Naive thymus-derived CD4-positive, alpha-beta T cell (primary cell): ENCODE measurements around the gene HP. TPM values are rescaled to one million over a fixed set of nuclear protein-coding genes. Genes with fewer than 3 reads are reported as not detected.

Source experiments
- ATAC-seq: fragments of 150-1000 bp; cut with Tn5 transposase; 2 replicates; pipeline ENCODE4 v1.10.0; 2021; ENCODE audit warnings: mild to moderate bottlenecking, moderate library complexity
- CTCF ChIA-PET: fragments of 350-600 bp; sonication (Branson Sonifier 250); formaldehyde crosslinking; loops from one replicate; lab custom pipeline; 2021; ENCODE audit warnings: antibody characterized with exemption; lab: Charles Lee
- POLR2A ChIA-PET: fragments of 350-600 bp; sonication (Branson Sonifier 250); formaldehyde crosslinking; loops from one replicate; lab custom pipeline; 2021; ENCODE audit warnings: antibody characterized with exemption, inconsistent platforms; lab: Charles Lee
- DNase-seq, 9 donors: peaks; one replicate each; pipeline versions ENCODE4 v3.0.0 to v3.0.0-alpha.2; 2020 to 2022; ENCODE audit warnings: mixed read lengths in 1 of 9
- H3K27ac ChIP-seq: one replicate; pipeline ENCODE4 v1.7.0; 2013; ENCODE audit warnings: mild to moderate bottlenecking, low read depth, low read length, moderate library complexity
- H3K27me3 ChIP-seq, 2 donors: one replicate each; pipeline ENCODE4 v1.7.0; 2013; ENCODE audit warnings: low read length in 2 of 2, mild to moderate bottlenecking in 2 of 2, moderate library complexity in 2 of 2; ENCODE audit not compliant: control insufficient read depth in 2 of 2, insufficient read depth in 2 of 2
- H3K36me3 ChIP-seq, 3 experiments: 1 replicate in 2 of 3; 2 replicates in 1 of 3; pipeline ENCODE4 v1.7.0; 2013; ENCODE audit warnings: low read length in 3 of 3, mild to moderate bottlenecking in 3 of 3, moderate library complexity in 1 of 3; ENCODE audit not compliant: insufficient read depth in 3 of 3, control insufficient read depth in 2 of 3
- H3K4me1 ChIP-seq, 2 donors: one replicate each; pipeline ENCODE4 v1.7.0; 2013; ENCODE audit warnings: low read length in 2 of 2, mild to moderate bottlenecking in 2 of 2, moderate library complexity in 1 of 2; ENCODE audit not compliant: control insufficient read depth in 2 of 2, insufficient read depth in 2 of 2
- H3K4me3 ChIP-seq: 2 replicates; pipeline ENCODE4 v1.7.0; 2013; ENCODE audit warnings: mild to moderate bottlenecking, low read length
- H3K9me3 ChIP-seq, 3 experiments: 1 replicate in 2 of 3; 2 replicates in 1 of 3; pipeline ENCODE4 v1.7.0; 2013; ENCODE audit warnings: low read length in 3 of 3; ENCODE audit not compliant: control insufficient read depth in 2 of 3
- H3K27ac Mint-ChIP-seq, 9 donors: one replicate each; pipeline ENCODE4 v1.8.0; 2020 to 2022; ENCODE audit warnings: mixed read lengths in 9 of 9, mild to moderate bottlenecking in 8 of 9, moderate library complexity in 5 of 9, inconsistent platforms in 2 of 9
- H3K27me3 Mint-ChIP-seq, 5 donors: one replicate each; pipeline ENCODE4 v1.8.0; 2021 to 2022; ENCODE audit warnings: mixed read lengths in 5 of 5, mild to moderate bottlenecking in 1 of 5
- H3K36me3 Mint-ChIP-seq, 5 donors: one replicate each; pipeline ENCODE4 v1.8.0; 2020 to 2022; ENCODE audit warnings: mixed read lengths in 5 of 5, mild to moderate bottlenecking in 3 of 5, inconsistent platforms in 1 of 5
- H3K4me1 Mint-ChIP-seq, 7 donors: one replicate each; pipeline ENCODE4 v1.8.0; 2020 to 2022; ENCODE audit warnings: mixed read lengths in 7 of 7, mild to moderate bottlenecking in 3 of 7, inconsistent platforms in 1 of 7
- H3K4me3 Mint-ChIP-seq, 10 donors: one replicate each; pipeline ENCODE4 v1.8.0; 2020 to 2022; ENCODE audit warnings: mild to moderate bottlenecking in 10 of 10, mixed read lengths in 10 of 10, moderate library complexity in 6 of 10, inconsistent platforms in 2 of 10
- H3K9me3 Mint-ChIP-seq, 11 donors: one replicate each; pipeline ENCODE4 v1.8.0; 2020 to 2022; ENCODE audit warnings: mixed read lengths in 11 of 11, mild to moderate bottlenecking in 4 of 11, inconsistent platforms in 1 of 11, moderate library complexity in 1 of 11
- intact Hi-C, 2 donors: fragments of 100-400 bp; cut with micrococcal nuclease; formaldehyde crosslinking; loops; one replicate each; pipeline ENCODE4 v1.15.1; 2023
- polyA plus RNA-seq, 2 donors: library from polyadenylated mRNA; unstranded; fragments of 300-500 nt; fragmentation: Illumina TruSeq; gene quantifications; one replicate each; pipeline ENCODE4 v1.2.3, GENCODE V29; 2021
- total RNA-seq, 6 experiments: library from RNA in 5 of 6; stranded (reverse) in 5 of 6; gene quantifications; 1 replicate in 5 of 6; 2 replicates in 1 of 6; pipeline ENCODE4 v1.2.3 and lab custom pipeline; 2021 to 2026

HP gene
- total and polyA plus RNA-seq, 7 experiments from 2014 or later: 0.26 to 5.2 TPM; not detected in 5

GRCh38 chr16:72093448-72094265 is 39.4 kb downstream of the HP start, which contains the start of the genes DHX38 and TXNL4B:
Gene DHX38 (plus strand): TSS chr16:72093847. CDS start chr16:72096158, 2,311 bp downstream.
Gene TXNL4B (minus strand): TSS chr16:72093620. CDS start chr16:72090749, 2,871 bp downstream.
- intact Hi-C loops: loop anchor here (1.0 to 10.0 kb wide), 14 partner anchors 85 to 1839 kb away; partner anchors contain the start of genes ATXN1L (in 2 of the 2), DHODH (in 2 of the 2), PHLPP2 (in 2 of the 2) and CMTR2 (in 1 of the 2)
- CTCF ChIA-PET: interaction anchor here (0.6 kb wide), 1 partner anchor 204 kb away, joined by 4 read pairs; no protein-coding TSS in a partner anchor
- H3K36me3 Mint-ChIP-seq: peaks cover 17 to 38% (median 27%) of the 10 kb centered on the region in 5 donors

GRCh38 chr16:72094266-72094610 is 39.9 kb downstream of the HP start:
- ChIA-PET POLR2A (interaction anchor here (0.7 to 1.0 kb wide), 2 partner anchors 18 to 286 kb away, joined by 3 read pairs; partner anchors contain the start of gene AP1G1), CTCF (no interaction called here)
- H3K4me1 Mint-ChIP-seq: peaks cover 33 to 70% (median 63%) of the 10 kb centered on the region in 7 donors
- Histone ChIP-seq H3K36me3 (peaks cover 22 to 60% (median 22%) of the 10 kb centered on the region in 3 experiments), H3K4me1 (peaks cover 21 to 24% of the 10 kb centered on the region in 2 donors), H3K27me3 (no peaks in the 10 kb centered on the region), H3K4me3 (peak overlapping the region; percentile 86), H3K27ac (peak overlapping the region; percentile 93), H3K9me3 (no peaks in the 10 kb centered on the region)
- H3K4me3 Mint-ChIP-seq: peak overlapping the region; percentile 94 to 100 (median 98)
- ATAC-seq (no peak), DNase-seq (peak in 2 of 9 donors; percentile 3 to 23)
- no peaks in the 10 kb centered on the region for H3K27me3 Mint-ChIP-seq
- no peaks in the 10 kb centered on the region for H3K9me3 Mint-ChIP-seq
- peak overlapping the region; percentile 92 to 100 (median 99) for H3K27ac Mint-ChIP-seq
- peaks cover 19 to 38% (median 23%) of the 10 kb centered on the region in 5 donors for H3K36me3 Mint-ChIP-seq
- intact Hi-C loops: loop anchor here (5.0 to 10.0 kb wide), 3 partner anchors 132 to 1839 kb away; partner anchors contain the start of genes EXOSC6 (in 1 of the 2) and ZNF821 (in 1 of the 2)

More at GRCh38 chr16:72093448-72094265, 39.4 kb downstream of the HP start, which contains the start of the genes DHX38 and TXNL4B:
- Mint-ChIP-seq H3K4me3 (peak within 1 kb of the TSS; percentile 94 to 100 (median 98)), H3K27ac (peak within 1 kb of the TSS; percentile 92 to 100 (median 99)), H3K27me3 (no peaks in the 10 kb centered on the region), H3K4me1 (peaks cover 33 to 70% (median 63%) of the 10 kb centered on the region in 7 donors), H3K9me3 (no peaks in the 10 kb centered on the region)
- Histone ChIP-seq H3K27ac (peak within 1 kb of the TSS; percentile 93), H3K4me1 (peaks cover 21 to 24% of the 10 kb centered on the region in 2 donors), H3K36me3 (peaks cover 22 to 60% (median 25%) of the 10 kb centered on the region in 3 experiments), H3K27me3 (no peaks in the 10 kb centered on the region), H3K9me3 (no peaks in the 10 kb centered on the region), H3K4me3 (peak within 1 kb of the TSS; percentile 86)
- ATAC-seq (peak; percentile 98), DNase-seq (peak; percentile 70 to 95 (median 92))
- POLR2A ChIA-PET: interaction anchor here (0.7 to 1.1 kb wide), 4 partner anchors 9 to 529 kb away, joined by 3 to 5 read pairs (median 3); partner anchors contain the start of gene AP1G1

- Histone ChIP-seq H3K4me1 (peaks cover 9 to 13% of the 10 kb centered on the region in 2 donors), H3K36me3 (peaks cover 44 to 81% (median 51%) of the 10 kb centered on the region in 3 experiments), H3K9me3 (no peaks in the 10 kb centered on the region), H3K27ac (no peak overlapping the region), H3K4me3 (no peak overlapping the region), H3K27me3 (no peaks in the 10 kb centered on the region)
- ChIA-PET CTCF (no interaction called here), POLR2A (no interaction called here)
- H3K9me3 Mint-ChIP-seq: no peaks in the 10 kb centered on the region
- H3K4me3 Mint-ChIP-seq: no peak overlapping the region
- peaks cover 16 to 37% (median 30%) of the 10 kb centered on the region in 7 donors for H3K4me1 Mint-ChIP-seq
- ATAC-seq: no peak
- no peak for DNase-seq
- intact Hi-C loops: loop anchor here (1.0 to 10.0 kb wide), 3 partner anchors 33 to 1844 kb away; partner anchors contain the start of genes EXOSC6 (in 1 of the 2) and IST1 (in 1 of the 2)
- peak overlapping the region in 1 of 9 donors; percentile 51 for H3K27ac Mint-ChIP-seq
- H3K36me3 Mint-ChIP-seq: peaks cover 29 to 61% (median 38%) of the 10 kb centered on the region in 5 donors
- no peaks in the 10 kb centered on the region for H3K27me3 Mint-ChIP-seq
These were observed 44.6 kb downstream of the HP start for GRCh38 chr16:72098936-72099335.

GRCh38 chr16:72099377-72099818 is 45.1 kb downstream of the HP start:
- Histone ChIP-seq H3K36me3 (peaks cover 45 to 84% (median 51%) of the 10 kb centered on the region in 3 experiments), H3K27ac (no peak overlapping the region), H3K4me3 (no peak overlapping the region), H3K4me1 (peaks cover 6 to 10% of the 10 kb centered on the region in 2 donors), H3K27me3 (no peaks in the 10 kb centered on the region), H3K9me3 (no peaks in the 10 kb centered on the region)
- Mint-ChIP-seq H3K4me3 (no peak overlapping the region), H3K27ac (peak overlapping the region in 1 of 9 donors; percentile 51), H3K36me3 (peaks cover 29 to 65% (median 38%) of the 10 kb centered on the region in 5 donors), H3K9me3 (no peaks in the 10 kb centered on the region), H3K27me3 (no peaks in the 10 kb centered on the region), H3K4me1 (peaks cover 15 to 34% (median 27%) of the 10 kb centered on the region in 7 donors)
- ATAC-seq (peak; percentile 90), DNase-seq (peak in 6 of 9 donors; percentile 11 to 54 (median 31))
- CTCF ChIA-PET: interaction anchor here (0.6 kb wide), 1 partner anchor 94 kb away, joined by 4 read pairs; no protein-coding TSS in a partner anchor
- POLR2A ChIA-PET: no interaction called here
- intact Hi-C loops: loop anchor here (1.0 to 10.0 kb wide), 3 partner anchors 33 to 1845 kb away; partner anchors contain the start of genes EXOSC6 (in 1 of the 2) and IST1 (in 1 of the 2)

- CTCF ChIA-PET: no interaction called here
- no peak overlapping the region for H3K4me3 Mint-ChIP-seq
- Histone ChIP-seq H3K4me1 (no peaks in the 10 kb centered on the region), H3K36me3 (peaks cover 58 to 99% (median 64%) of the 10 kb centered on the region in 3 experiments), H3K27ac (no peak overlapping the region), H3K9me3 (no peaks in the 10 kb centered on the region), H3K4me3 (no peak overlapping the region), H3K27me3 (no peaks in the 10 kb centered on the region)
- DNase-seq (no peak), ATAC-seq (no peak)
- POLR2A ChIA-PET: no interaction called here
- intact Hi-C loops: no loop called here
- H3K4me1 Mint-ChIP-seq: peaks cover 0 to 16% (median 9%) of the 10 kb centered on the region in 7 donors
- H3K27me3 Mint-ChIP-seq: no peaks in the 10 kb centered on the region
- no peak overlapping the region for H3K27ac Mint-ChIP-seq
- peaks cover 22 to 79% (median 45%) of the 10 kb centered on the region in 5 donors for H3K36me3 Mint-ChIP-seq
- no peaks in the 10 kb centered on the region for H3K9me3 Mint-ChIP-seq
These were observed 46.9 kb downstream of the HP start for GRCh38 chr16:72101195-72101594.

GRCh38 chr16:72104905-72105304 is 50.6 kb downstream of the HP start:
- H3K27me3 ChIP-seq: no peaks in the 10 kb centered on the region
- Mint-ChIP-seq H3K4me3 (no peak overlapping the region), H3K27me3 (no peaks in the 10 kb centered on the region), H3K9me3 (no peaks in the 10 kb centered on the region), H3K4me1 (peaks cover 0 to 5% (median 0%) of the 10 kb centered on the region in 7 donors), H3K36me3 (peaks cover 9 to 88% (median 41%) of the 10 kb centered on the region in 5 donors), H3K27ac (no peak overlapping the region)
- H3K36me3 ChIP-seq: peaks cover 54 to 100% (median 65%) of the 10 kb centered on the region in 3 experiments
- ChIA-PET CTCF (no interaction called here), POLR2A (no interaction called here)
- H3K27ac ChIP-seq: no peak overlapping the region
- no peak overlapping the region for H3K4me3 ChIP-seq
- H3K9me3 ChIP-seq: no peaks in the 10 kb centered on the region
- H3K4me1 ChIP-seq: no peaks in the 10 kb centered on the region
- ATAC-seq (no peak), DNase-seq (no peak)
- intact Hi-C loops: no loop called here
